A549 treated with AZD2906 at 1 μM for 4 hours (cell line): ENCODE results near the gene SHH. TPM values are rescaled to one million over a fixed set of nuclear protein-coding genes. Genes with fewer than 3 reads are reported as not detected.

Experiments
- total RNA-seq: library from RNA; stranded (reverse); fragments of 200-300 nt; extraction: Qiagen RNA extraction; gene quantifications from 5 replicates; pipeline ENCODE4 v1.2.3, GENCODE V29; 2022

SHH gene
- 0.39 to 0.75 TPM (median 0.46 TPM) in 5 replicates for total RNA-seq

DNA sequence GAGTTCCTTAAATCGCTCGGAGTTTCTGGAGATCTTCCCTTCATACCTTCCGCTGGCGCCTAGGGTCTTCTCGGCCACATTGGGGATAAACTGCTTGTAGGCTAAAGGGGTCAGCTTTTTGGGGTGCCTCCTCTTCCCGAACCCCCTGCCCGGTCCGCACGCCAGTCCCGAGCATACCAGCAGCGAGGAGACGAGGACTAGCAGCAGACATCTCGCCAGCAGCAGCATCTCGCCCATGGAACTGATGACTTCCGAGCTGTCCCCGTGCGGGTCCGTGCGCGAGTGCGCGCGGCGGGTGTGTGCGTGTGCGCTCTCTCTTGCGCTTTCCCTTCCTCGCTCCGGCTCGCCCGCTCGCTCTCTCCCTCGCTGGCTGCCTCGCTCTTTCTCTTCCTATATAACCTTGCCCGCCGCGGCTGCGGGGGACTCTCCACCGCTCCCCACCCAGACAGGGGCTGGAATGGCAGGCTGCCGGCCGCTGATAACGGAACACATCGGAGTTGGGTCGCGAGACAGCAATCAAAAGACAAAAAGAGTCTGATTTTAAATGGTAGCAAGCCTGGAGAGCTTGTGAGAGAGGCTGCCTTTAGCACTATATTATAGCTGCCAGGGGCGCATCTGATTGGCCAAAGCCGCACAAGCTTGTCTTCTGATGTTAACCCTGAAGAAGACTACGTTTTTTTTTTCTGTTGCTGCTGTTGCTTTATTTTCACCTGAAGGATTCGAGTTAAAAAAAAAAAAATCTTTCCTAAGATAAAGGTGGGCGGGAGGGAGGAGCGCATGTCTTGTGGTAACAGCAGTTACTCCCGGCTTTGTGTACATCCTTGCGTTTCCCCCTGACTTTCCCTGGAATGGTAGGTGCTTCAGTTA lies at the start of gene SHH:
TSS of gene SHH (minus strand) at position 569 of the 867 bp plus-strand sequence. CDS start at position 228, 341 bp downstream.

Other genes starting within 250 kb of the SHH start
- gene RBM33, start 167.8 kb downstream of the SHH start, total RNA-seq: 20.7 to 27.3 TPM (median 26.2 TPM) in 5 replicates